Body of pancreas (tissue), 4 donors: Measurements from ENCODE around the gene SIRT7. TPM values are rescaled to one million over a fixed set of nuclear protein-coding genes. Genes with fewer than 3 reads are reported as not detected.
A peak's percentile ranks its signal among the peaks of the same experiment; 100 is the strongest.

Experiments used
- ATAC-seq: fragments of 150-250 bp; one replicate; pipeline ENCODE4 v1.9.1; 2016
- DNase-seq, 4 donors: peaks; one replicate each; pipeline ENCODE4 v3.0.0-alpha.2; 2019
- H3K27ac ChIP-seq, 4 donors: fragments of 200-600 bp; sonication (generic); 1 replicate in 3 of 4; 2 replicates in 1 of 4; pipeline versions ENCODE4 v1.5.1 to v1.6.1; 2016 to 2019; ENCODE audit warnings: mild to moderate bottlenecking in 1 of 4, mixed read lengths in 1 of 4, moderate library complexity in 1 of 4
- H3K27me3 ChIP-seq, 2 donors: fragments of 200-600 bp; sonication (generic); one replicate each; pipeline ENCODE4 v1.6.0; 2016; ENCODE audit warnings: mild to moderate bottlenecking in 1 of 2
- H3K36me3 ChIP-seq, 2 donors: fragments of 200-600 bp; sonication (generic); replicated peaks in 1 of 2; 2 replicates each; pipeline ENCODE4 v1.5.1; 2016; ENCODE audit warnings: low read depth in 2 of 2; ENCODE audit not compliant: insufficient read depth in 1 of 2
- H3K4me1 ChIP-seq: fragments of 200-600 bp; sonication (generic); one replicate; pipeline ENCODE4 v1.6.0; 2016
- H3K4me3 ChIP-seq, 2 donors: fragments of 200-600 bp; sonication (generic); 1 replicate in 1 of 2; 2 replicates in 1 of 2; pipeline ENCODE4 v1.5.1; 2016 to 2019
- H3K9me3 ChIP-seq, 3 donors: fragments of 200-600 bp; sonication (generic); 1 replicate in 2 of 3; 2 replicates in 1 of 3; pipeline ENCODE4 v1.5.1; 2016
- CTCF ChIP-seq, 7 experiments: fragments of 450-650 bp in 4 of 7; fragments of 200-600 bp in 3 of 7; sonication (generic) in 3 of 7; IDR thresholded peaks; one replicate each; pipeline ENCODE4 v1.5.1; 2016 to 2019; ENCODE audit warnings: antibody characterized with exemption in 7 of 7
- POLR2A ChIP-seq, 3 donors: fragments of 450-650 bp; IDR thresholded peaks; one replicate each; pipeline ENCODE4 v1.6.1; 2016; ENCODE audit warnings: antibody characterized with exemption in 3 of 3, mild to moderate bottlenecking in 2 of 3
- WGBS, 2 donors: methylation state at CpG; one replicate each; pipeline ENCODE4 v1.1.5; 2017; 5-methylcytosine and 5-hydroxymethylcytosine counted together
- intact Hi-C: fragments of 100-400 bp; cut with DNase I; formaldehyde crosslinking; loops from one replicate; pipeline ENCODE4 v1.15.1; 2023
- total RNA-seq, 2 donors: library from RNA; depleted of rRNA; stranded (reverse); fragments of >200 nt; gene quantifications; one replicate each; pipeline ENCODE4 v1.1.0, GENCODE V29; 2016

Gene SIRT7
- total RNA-seq, 2 donors from 2014 or later = 23.9 to 48.5 TPM

GRCh38 chr17:81913394-81914102 lies 4.4 kb downstream of the SIRT7 start:
- TF ChIP-seq CTCF (IDR thresholded peaks at IDR 0.05) (no peak), POLR2A (IDR thresholded peaks at IDR 0.05) (no peak)
- H3K36me3 ChIP-seq = peaks cover 6 to 13% of the 10 kb centered on the region in 2 donors
- intact Hi-C loops = no loop called here
- H3K4me3 ChIP-seq = no peak overlapping the region
- H3K9me3 ChIP-seq = no peaks in the 10 kb centered on the region
- H3K27me3 ChIP-seq = no peaks in the 10 kb centered on the region
- WGBS, 2 donors = 91 to 92% methylated on average over 13 to 31 of the region's 31 CpGs
- ATAC-seq (no peak), DNase-seq (no peak)
- H3K4me1 ChIP-seq = peaks cover 46% of the 10 kb centered on the region
- H3K27ac ChIP-seq = no peak overlapping the region

GRCh38 chr17:81912441-81913309 lies 5.3 kb downstream of the SIRT7 start:
- H3K36me3 ChIP-seq = peaks cover 6 to 16% of the 10 kb centered on the region in 2 donors
- no peaks in the 10 kb centered on the region for H3K27me3 ChIP-seq
- H3K4me1 ChIP-seq = peaks cover 42% of the 10 kb centered on the region
- ATAC-seq (no peak), DNase-seq (no peak)
- intact Hi-C loops = no loop called here
- no peak overlapping the region for H3K4me3 ChIP-seq
- no peaks in the 10 kb centered on the region for H3K9me3 ChIP-seq
- TF ChIP-seq POLR2A (IDR thresholded peaks at IDR 0.05) = no peak
- TF ChIP-seq CTCF (IDR thresholded peaks at IDR 0.05) = no peak
- peak overlapping the region in 1 of 4 donors; percentile 72 for H3K27ac ChIP-seq
- WGBS, 2 donors = 88 to 95% methylated on average over 29 to 32 of the region's 32 CpGs

GRCh38 chr17:81911969-81912368 lies 6.0 kb downstream of the SIRT7 start:
- peaks cover 6 to 16% of the 10 kb centered on the region in 2 donors for H3K36me3 ChIP-seq
- H3K4me1 ChIP-seq = peaks cover 38% of the 10 kb centered on the region

GRCh38 chr17:81911277-81911961 lies 6.6 kb downstream of the SIRT7 start, which contains the start of gene PCYT2:
Gene PCYT2, minus strand, starts transcription at chr17:81911399. Its CDS starts 44 bp downstream, at chr17:81911355.
- Histone ChIP-seq H3K27me3 (no peaks in the 10 kb centered on the region), H3K27ac (peak within 1 kb of the TSS; percentile 59 to 78 (median 73)), H3K36me3 (peaks cover 6 to 16% of the 10 kb centered on the region in 2 donors), H3K9me3 (no peaks in the 10 kb centered on the region), H3K4me1 (peaks cover 32% of the 10 kb centered on the region), H3K4me3 (peak within 1 kb of the TSS; percentile 62 to 69)
- WGBS, 2 donors = 3 to 4% methylated on average over 24 to 48 of the region's 84 CpGs
- ATAC-seq (peak; percentile 95), DNase-seq (peak; percentile 97 to 98 (median 98))
- TF ChIP-seq POLR2A (IDR thresholded peaks at IDR 0.05) = no peak
- peak; percentile 13 to 61 (median 49) for TF ChIP-seq CTCF (IDR thresholded peaks at IDR 0.05)
- intact Hi-C loops = no loop called here

More at GRCh38 chr17:81911969-81912368, 6.0 kb downstream of the SIRT7 start:
- TF ChIP-seq POLR2A (IDR thresholded peaks at IDR 0.05) (no peak), CTCF (IDR thresholded peaks at IDR 0.05) (no peak)
- Histone ChIP-seq H3K27me3 (no peaks in the 10 kb centered on the region), H3K9me3 (no peaks in the 10 kb centered on the region), H3K4me3 (no peak overlapping the region), H3K27ac (peak overlapping the region in 3 of 4 donors; percentile 56 to 72 (median 65))
- 70 to 75% methylated on average over 13 to 19 of the region's 19 CpGs for WGBS, 2 donors
- DNase-seq = no peak
- no peak for ATAC-seq
- intact Hi-C loops = no loop called here
